Measurements from ENCODE around the gene ITPKB.
A peak's percentile ranks its signal among the peaks of the same experiment; 100 is the strongest.
"Not testable (repeated sequence)": the region's sequence is repeated elsewhere in the genome, so short reads cannot be mapped to it uniquely, and the experiment has no call there.

ITPKB gene

GRCh38 chr1:226622012-226622411 is 117.1 kb downstream of the ITPKB start:
- no peak for DNase-seq (ENCODE audit: low spot score)

DNA sequence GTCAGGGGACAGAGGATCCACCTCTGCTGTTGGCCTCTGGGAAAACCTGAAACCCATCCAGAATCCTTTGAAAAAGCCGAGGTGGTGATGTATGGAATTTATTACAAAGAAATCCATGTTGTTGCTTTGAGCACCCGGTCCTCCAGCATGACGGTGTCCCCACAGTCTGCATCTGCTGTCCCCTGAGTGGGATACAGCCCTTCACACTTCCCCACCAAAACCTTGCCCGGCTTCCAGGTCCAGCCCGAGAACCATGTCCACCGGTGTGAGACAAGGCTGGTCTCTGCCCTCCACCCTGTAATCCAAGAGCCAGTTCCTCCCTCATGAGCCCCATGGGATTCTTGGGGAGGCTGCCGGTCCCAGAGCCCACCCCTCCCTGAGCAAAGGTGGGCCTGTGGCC is 120.1 kb downstream of the ITPKB start:
- DNase-seq (ENCODE audit: low spot score) = peak; percentile 22

- DNase-seq (ENCODE audit: low spot score) = peak; percentile 45
These were observed 120.7 kb downstream of the ITPKB start for GRCh38 chr1:226618380-226618779.

DNA sequence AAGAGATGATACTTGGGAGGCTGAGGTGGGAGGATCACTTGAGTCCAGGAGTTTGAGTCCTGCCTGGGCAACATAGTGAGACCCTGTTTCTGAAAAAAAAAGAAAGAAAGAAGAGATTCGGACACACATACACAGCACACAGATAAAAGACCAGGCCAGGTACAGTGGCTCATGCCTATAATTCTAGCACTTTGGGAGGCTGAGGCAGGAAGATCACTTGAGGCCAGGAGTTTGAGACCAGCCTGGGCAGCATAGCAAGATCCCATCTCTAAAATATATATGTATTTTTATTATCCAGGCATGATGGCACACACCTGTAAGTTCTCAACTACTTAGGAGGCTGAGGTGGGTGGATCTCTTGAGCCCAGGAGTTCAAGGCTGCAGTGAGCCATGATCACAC is 121.4 kb downstream of the ITPKB start:
- not testable (repeated sequence) for DNase-seq (ENCODE audit: low spot score)

- peak; percentile 44 for DNase-seq (ENCODE audit: low spot score)
These were observed 122.0 kb downstream of the ITPKB start for GRCh38 chr1:226617109-226617508.

- peak; percentile 36 for DNase-seq (ENCODE audit: low spot score)
These were observed 122.4 kb downstream of the ITPKB start for GRCh38 chr1:226616636-226617035.

- peak; percentile 26 for DNase-seq (ENCODE audit: low spot score)
These were observed 123.2 kb downstream of the ITPKB start for GRCh38 chr1:226615876-226616275.

- not testable (repeated sequence) for DNase-seq (ENCODE audit: low spot score)
These were observed 127.1 kb downstream of the ITPKB start for GRCh38 chr1:226611980-226612379.

DNA sequence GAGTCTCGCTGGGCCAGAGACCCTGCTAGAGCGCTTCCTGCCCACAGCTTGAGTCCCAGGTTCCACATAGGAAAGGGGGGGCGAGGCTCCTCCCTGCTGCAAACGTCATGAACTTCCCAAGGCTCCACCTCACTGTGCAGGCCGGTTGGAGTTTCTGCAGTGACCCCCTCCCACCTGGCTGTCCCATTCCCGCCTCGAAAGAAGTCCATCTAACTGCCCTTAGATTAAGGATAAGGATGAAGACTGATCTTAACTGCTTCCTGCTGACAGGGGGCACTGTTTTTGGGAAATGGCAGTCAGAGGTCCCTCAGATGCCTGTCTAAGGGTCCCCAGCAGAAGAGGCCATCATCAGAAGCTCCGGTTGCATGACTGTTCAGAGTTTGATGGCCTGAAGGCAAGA is 127.8 kb downstream of the ITPKB start:
- peak; percentile 33 for DNase-seq (ENCODE audit: low spot score)

DNA sequence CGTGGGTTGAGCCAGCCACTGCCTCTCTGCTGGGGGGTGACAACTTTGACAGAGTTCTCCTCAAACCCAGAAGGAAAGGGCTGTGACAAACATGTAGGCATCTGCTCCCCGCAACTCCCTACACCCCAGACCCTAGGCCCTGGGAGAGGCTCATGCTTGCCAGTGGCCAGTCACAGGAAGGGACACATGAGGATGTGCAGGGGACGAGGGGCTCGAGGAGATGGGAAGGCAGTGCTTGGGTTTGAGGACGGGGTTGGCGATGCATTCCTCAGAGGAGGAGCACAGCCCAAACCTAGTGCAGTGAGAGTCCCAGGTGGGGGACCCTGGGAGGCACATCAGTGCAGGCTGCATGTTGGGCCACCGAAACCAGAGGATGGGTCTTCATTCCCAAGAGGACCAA is 128.4 kb downstream of the ITPKB start:
- peak; percentile 40 for DNase-seq (ENCODE audit: low spot score)

DNA sequence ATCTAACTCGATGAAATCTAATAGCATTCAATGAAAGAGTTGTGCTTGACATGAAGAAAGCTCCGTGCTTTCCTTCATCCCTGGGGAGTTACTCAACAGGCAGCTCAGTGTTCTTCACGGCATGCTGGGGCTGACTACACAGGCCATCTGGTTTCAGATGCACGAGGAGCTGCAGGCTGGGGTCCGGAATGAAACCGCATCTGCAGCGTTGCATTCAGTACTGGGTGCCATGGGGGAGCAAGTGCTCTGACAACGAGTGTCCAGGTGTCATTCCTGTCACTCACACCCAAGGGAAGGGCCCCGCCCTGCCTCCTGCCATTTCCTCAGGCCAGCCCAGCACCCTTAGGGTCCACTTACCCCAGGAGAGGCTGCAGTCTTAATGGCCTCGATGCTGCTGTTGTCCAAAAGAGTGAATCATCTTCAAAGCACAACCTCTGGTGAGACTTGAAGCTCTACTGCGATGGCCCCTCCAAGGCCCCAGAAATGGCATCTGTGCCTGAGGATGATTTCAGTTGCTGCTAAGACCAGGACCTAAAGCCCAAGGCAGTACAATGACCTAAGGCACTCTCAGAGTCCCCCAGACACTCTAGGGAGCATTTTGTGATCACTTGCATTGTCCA is 129.1 kb downstream of the ITPKB start:
- peak; percentile 59 for DNase-seq (ENCODE audit: low spot score)

DNA sequence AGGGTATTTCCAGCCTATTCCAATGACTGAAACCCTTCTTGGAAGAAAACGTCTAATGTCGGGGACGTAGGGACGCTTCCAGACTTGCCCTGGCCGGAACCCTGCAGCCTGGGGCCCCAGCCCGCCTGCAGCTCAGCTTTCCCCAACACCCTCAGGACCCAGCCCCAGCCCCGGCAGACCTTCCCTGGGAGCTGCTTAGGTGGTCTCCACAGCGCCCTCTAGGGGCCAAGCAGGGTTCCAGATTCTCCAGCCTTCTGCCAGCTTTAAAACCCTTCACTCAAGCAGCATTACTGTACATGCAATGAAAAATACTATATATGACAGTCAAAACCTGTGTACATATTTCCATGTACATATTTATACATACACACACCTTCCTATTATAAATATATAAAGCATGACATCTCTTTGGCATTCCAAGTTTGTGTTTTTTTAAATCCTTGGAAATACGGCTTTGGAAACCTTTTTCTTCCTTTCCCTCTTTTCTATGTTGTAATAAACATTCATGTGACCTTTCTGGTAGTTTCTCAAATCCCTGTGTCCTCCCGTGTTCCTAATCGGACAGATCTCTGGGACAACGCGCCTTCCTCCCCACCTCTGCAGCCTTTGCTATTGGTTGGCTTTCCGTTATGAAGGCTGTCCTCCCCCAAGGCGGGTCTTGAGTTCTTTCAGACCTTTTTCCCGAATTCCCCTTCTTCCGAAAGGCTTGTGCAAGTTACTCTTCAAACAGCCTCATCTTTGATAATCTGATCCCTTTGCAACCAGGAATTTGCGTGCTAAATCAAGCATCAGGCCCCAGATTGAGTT is 130.2 kb downstream of the ITPKB start:
- DNase-seq (ENCODE audit: low spot score) = no peak

- DNase-seq (ENCODE audit: low spot score) = no peak
These were observed 131.3 kb downstream of the ITPKB start for GRCh38 chr1:226607821-226608220.

DNA sequence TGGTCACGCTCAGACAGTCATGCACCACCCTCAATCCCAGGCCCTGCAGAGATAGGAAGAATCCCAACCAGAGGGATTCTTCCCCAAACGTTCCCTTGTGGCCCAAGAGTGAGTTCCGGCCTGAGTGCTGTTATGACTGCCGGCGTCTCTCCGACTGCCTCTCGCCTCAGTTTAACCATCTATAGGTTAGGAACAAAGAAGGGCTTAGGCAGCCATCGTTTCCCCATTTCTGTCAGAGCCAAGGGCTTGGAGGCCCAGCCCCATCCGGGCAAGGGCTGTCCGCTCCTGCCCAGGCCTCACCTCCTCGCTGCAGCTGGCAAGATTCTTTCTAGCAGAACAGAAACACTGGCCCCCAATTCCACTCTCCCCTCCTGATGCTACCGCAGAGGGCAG is 131.8 kb downstream of the ITPKB start:
- DNase-seq (ENCODE audit: low spot score) = no peak

DNA sequence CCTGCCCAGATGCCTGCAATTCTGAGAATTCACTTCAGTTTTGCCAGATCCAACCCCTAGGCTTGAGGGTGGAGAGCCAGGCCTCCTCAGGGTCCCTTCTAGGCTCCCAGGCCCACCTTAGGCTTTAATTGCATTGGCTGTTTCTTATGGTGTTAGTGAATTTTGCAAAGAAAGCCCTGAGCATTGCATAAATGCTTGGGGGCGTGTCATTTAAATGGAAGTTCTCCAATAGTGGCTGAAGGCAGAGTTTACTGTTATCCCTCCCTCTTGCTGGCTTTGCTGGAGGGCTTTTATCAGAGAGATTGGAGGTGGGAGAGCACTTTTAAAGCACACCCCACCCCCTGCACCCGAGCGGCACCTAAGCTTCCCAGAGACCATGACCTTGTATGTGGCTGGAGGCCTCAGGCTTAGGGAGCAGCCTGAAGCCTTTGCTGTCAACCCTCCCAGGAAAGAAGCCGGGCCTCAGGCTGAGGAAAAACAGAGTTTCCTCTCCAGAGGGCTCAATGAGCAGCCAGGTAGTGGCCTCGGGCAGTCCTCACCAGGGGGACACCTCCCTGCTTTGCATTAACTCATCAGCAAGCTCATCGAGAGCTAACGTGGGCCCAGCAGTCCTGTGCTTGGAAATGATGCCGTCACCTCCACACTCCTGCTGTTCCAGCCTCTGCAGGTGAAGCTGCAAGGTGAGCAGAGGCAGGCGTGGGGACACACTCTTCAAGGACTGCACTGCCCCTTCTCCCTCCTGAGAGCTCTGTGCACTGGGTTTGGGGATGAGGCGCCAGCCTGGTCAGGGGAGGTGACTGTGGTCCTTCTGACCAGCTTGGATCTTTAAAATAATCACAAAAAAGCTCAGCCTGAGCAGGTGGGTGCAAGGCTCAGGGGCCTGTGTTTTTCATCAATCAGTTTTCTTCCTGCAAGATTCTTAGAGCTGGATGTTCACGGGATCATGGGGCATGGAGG is 132.5 kb downstream of the ITPKB start:
- DNase-seq (ENCODE audit: low spot score) = no peak

GRCh38 chr1:226605318-226605950 is 133.6 kb downstream of the ITPKB start:
- DNase-seq (ENCODE audit: low spot score) = no peak

DNA sequence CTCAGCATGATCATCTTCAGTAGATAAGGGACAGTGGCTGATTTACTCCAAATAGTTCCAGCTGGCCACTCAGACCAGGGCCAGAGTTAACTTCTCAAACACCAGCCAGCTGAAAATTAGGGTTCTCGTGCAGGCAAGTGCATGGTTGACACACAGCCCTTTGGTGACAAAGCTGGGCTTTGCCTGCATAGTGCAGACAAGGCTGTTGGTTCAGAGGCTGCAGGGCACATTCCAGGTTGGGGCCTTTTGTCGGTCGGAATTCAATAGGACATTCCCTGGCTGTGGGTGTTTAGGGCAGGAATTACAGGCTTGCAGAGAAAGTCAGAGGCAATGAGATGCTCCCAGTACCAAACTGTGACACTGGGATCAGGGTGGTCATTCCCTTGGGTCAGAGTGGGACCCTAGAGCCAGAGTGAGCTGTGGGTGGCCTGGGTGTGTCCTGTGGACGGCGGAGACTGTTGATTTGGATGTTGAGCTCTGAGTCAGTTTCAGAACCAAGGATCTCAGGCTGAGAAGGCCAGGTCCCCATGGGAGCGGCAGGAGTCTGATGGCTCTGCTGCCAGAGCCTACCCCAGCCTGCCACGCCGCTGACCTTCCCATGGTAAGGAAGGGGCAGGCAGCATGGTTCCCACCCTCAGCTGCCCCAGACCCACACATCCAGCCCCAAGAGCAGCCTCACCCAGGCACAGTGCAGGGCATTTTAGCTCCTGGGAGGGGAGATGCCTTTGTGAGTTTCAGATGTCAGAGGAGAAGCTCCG is 134.3 kb downstream of the ITPKB start:
- no peak for DNase-seq (ENCODE audit: low spot score)

- no peak for DNase-seq (ENCODE audit: low spot score)
These were observed 135.1 kb downstream of the ITPKB start for GRCh38 chr1:226603858-226604559.

DNA sequence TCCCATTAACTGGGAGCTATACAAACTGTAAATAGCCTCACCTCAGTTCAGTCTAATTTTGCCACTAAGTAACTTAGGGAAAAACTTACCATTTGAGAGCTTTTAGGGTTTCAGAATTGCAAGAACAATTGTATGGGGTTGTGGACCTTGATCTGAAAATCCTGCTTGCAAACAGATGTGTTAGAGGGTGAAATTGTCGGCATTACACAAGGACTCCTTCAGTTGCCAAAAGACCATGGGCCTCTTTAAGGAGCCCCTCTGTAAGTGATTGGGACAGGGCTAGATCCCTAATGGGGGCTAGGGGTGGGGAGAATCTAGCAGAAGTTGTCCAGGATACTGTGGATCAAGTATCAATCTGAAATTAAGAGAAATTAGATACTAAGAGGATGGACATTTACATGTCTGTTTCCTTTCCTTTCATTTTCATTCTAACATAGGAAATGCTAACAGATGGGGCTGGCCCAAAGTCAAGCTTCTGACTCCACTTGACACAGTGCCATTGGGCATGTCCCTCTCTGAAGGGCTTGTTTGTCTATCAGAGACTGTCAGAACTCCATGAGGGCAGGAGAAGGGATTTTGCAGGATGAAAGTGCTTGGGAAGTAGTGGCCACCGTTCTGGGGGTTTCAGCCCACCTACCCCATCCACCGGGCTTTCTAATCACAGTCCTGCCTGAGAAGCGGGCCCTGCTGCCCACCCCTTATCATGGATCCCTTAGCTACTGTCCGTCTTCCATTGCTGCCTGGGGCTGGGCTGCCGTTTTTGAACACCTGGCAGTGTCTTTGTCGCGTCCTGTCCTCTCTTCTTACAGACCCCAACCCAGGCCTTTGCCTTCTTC is 135.8 kb downstream of the ITPKB start:
- no peak for DNase-seq (ENCODE audit: low spot score)

Measured in left forelimb (tissue), 1 donor.